NCI-H2196 treated with DMSO at 0.1 percent for 48 hours (cell line): Measurements from ENCODE around the gene SPEM1.
"Not testable (repeated sequence)": the region's sequence is repeated elsewhere in the genome, so short reads cannot be mapped to it uniquely, and the experiment has no call there.

ENCODE experiments used
- DNase-seq: peaks from one replicate; lab custom pipeline; 2025; ENCODE audit not compliant: unreplicated experiment; lab: John Stamatoyannopoulos, UW

Gene SPEM1

DNA sequence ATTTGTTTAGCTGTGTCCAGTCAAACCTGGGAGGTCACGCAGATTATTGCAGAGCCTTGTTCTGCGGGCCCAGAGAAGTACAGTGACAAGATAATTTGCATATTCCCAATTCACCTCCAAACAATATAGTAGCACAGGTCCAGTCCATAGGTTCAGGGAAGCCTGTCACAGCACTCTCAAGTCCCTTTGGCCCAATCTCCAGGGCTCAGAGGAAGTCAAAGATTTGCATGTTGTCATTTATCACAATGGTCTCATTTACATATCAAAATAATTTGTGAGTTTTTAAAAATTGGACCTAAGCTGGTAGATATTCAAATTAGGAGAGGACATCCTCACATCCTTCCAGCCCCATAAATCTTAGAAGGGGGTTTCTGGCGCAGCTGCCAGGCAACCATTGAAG, 47.4 kb downstream of the SPEM1 start:
- DNase-seq, result no peak

DNA sequence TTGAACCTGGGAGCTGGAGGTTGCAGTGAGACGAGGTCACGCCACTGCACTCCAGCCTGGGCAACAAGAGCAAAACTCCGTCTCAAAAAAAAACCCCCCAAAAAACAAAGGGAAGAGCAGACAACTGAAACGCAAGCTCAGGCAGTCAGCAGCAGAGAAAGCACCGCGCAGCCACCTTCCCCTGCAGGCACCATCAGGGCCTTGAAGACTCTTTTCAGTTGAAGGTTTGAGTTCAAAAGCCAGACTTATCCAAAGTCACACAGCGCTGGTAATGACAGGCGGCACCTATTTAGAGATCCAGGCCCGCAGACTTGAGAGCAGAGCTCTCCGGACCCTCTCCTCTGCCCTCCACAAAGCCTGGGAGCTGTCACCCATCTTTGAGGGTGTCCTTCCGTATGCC, 48.2 kb downstream of the SPEM1 start:
- DNase-seq, result no peak

DNA sequence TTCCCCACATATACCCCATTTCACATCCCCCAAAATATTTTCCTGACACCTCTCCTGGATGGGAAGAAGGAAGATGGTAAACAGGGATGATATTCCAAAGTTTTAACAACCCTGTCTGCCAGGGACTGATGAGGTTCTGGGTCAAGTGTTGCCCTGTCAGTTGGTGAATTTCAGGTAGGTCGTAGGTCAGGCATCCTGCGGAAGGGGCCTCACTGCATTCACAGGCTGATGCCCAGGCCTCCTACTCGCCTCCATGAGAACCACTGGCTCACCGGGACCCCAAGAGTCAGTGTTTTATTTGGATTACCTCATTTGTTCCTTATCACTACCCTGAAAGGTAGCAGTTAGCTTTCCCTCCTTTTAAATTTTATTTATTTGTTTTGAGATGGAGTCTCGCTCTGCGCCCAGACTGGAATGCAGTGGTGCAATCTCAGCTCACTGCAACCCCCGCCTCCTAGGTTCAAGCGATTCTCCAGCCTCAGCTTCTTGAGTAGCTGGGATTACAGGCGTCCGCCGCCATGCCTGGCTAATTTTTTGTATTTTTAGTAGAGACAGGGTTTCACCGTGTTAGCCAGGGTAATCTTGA, 48.8 kb downstream of the SPEM1 start:
- no peak for DNase-seq

DNA sequence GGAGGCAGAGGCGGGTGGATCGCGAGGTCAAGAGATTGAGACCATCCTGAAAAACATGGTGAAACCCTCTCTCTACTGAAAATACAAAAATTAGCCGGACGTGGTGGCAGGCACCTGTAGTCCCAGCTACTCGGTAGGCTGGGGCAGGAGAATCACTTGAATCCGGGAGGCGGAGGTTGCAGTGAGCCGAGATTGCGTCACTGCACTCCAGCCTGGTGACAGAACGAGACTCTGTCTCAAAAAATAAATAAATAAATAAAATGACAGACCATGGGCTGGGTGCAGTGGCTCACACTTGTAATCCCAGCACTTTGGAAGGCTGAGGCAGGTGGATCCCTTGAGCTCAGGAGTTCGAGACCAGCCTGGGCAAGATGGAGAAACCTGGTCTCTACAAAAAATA, 49.7 kb downstream of the SPEM1 start:
- not testable (repeated sequence) for DNase-seq

DNA sequence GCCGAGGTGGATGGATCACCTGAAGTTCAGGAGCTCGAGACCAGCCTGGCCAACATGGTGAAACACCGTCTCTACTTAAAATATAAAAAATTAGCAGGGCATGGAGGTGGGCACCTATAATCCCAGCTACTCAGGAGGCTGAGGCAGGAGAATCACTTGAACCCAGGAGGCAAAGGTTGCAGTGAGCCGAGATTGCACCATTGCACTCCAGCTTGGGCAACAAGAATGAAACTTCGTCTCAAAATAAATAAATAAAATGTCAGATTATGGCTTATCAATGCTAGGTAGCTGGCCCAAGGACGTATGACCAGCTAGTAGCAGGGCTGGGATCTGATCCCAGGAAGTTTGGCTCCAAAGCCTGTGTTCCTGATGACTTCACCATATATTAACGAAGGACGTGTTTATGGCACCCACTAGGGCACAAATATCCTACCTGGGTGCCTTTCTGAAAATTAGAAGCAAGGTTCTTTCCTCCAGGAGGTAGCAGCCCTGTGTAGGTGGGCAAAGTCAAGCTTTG, 50.4 kb downstream of the SPEM1 start:
- not testable (repeated sequence) for DNase-seq
